22Rv1 (cell line): Measurements from ENCODE around the gene KCNIP1.

Experiments used
- ZFX ChIP-seq: fragments of 450-650 bp; IDR thresholded peaks from 2 replicates; pipeline ENCODE4 v1.6.1; 2017; ENCODE audit warnings: antibody characterized with exemption, borderline replicate concordance
- TF ChIP-seq, protein P1 (sequence below): fragments of 450-650 bp; IDR thresholded peaks from 2 replicates; pipeline ENCODE4 v1.5.1; 2017; ENCODE audit warnings: mild to moderate bottlenecking

GRCh38 chr5:170757669-170758068, 253.8 kb downstream of the KCNIP1 start:
- TF ChIP-seq, protein P1, sequence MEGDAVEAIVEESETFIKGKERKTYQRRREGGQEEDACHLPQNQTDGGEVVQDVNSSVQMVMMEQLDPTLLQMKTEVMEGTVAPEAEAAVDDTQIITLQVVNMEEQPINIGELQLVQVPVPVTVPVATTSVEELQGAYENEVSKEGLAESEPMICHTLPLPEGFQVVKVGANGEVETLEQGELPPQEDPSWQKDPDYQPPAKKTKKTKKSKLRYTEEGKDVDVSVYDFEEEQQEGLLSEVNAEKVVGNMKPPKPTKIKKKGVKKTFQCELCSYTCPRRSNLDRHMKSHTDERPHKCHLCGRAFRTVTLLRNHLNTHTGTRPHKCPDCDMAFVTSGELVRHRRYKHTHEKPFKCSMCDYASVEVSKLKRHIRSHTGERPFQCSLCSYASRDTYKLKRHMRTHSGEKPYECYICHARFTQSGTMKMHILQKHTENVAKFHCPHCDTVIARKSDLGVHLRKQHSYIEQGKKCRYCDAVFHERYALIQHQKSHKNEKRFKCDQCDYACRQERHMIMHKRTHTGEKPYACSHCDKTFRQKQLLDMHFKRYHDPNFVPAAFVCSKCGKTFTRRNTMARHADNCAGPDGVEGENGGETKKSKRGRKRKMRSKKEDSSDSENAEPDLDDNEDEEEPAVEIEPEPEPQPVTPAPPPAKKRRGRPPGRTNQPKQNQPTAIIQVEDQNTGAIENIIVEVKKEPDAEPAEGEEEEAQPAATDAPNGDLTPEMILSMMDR = no peak
- TF ChIP-seq ZFX = no peak
